ENCODE results near the gene ADAM12.

DNA sequence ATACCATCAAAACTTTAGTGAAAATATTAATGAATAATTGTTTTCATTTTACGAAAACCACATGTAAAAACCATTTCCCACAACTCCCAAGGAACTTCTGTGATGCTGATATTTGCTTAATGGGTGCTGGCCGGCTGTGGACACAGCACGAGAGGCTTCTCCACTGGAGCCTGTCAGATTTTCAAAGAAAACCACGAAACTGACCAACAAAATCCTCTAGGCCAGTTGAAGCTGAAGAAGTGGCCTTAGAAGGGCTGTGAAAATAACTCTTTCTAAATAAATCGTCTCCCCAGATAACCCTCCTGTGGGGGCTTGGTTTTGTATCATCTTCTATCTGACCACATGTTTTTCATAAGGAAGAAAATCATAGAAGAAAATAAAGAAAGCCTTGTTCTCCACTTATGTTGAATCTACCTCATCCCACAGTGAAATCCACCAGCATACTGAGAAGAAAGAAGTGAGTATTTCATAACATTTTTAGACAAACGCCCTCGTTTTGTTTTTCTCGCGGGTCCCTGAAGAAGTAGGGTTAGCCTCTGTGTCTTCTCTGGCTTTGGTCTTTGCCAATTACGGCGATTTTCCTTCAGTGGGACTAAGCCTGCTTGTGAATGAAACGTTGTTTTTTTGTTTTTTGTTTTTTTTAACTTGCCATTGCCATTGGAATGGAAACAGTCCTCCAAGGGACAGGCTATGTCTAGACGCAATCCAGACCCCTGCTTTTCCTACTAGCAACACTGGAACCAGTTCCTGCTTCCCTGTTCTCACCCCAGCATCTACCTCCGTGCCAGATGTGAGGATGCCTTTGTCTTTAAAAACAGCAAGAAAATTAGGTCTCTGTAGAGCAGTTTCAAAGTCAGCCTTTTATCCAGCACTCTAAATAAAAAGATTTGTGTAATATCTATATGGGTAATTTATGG is 123.9 kb downstream of the ADAM12 start:
- TF ChIP-seq, protein P1, sequence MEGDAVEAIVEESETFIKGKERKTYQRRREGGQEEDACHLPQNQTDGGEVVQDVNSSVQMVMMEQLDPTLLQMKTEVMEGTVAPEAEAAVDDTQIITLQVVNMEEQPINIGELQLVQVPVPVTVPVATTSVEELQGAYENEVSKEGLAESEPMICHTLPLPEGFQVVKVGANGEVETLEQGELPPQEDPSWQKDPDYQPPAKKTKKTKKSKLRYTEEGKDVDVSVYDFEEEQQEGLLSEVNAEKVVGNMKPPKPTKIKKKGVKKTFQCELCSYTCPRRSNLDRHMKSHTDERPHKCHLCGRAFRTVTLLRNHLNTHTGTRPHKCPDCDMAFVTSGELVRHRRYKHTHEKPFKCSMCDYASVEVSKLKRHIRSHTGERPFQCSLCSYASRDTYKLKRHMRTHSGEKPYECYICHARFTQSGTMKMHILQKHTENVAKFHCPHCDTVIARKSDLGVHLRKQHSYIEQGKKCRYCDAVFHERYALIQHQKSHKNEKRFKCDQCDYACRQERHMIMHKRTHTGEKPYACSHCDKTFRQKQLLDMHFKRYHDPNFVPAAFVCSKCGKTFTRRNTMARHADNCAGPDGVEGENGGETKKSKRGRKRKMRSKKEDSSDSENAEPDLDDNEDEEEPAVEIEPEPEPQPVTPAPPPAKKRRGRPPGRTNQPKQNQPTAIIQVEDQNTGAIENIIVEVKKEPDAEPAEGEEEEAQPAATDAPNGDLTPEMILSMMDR (conservative IDR thresholded peaks at IDR 0.05 in 1 of 2, IDR thresholded peaks at IDR 0.05 in 1 of 2; ENCODE audit: low read depth in 1 of 2, low read length in 2 of 2), result no peak
- TF ChIP-seq EZH2 (IDR thresholded peaks at IDR 0.05; ENCODE audit: low read length, missing control alignments), result no peak

Measured in fibroblast of lung (primary cell).